OCI-LY3 (cell line): Measurements from ENCODE around the gene BCO2.

Source experiments
- H2AFZ ChIP-seq: fragments of 200-600, 300-600 bp; shearing (Covaris generic); 2 replicates; pipeline ENCODE4 v1.6.0; 2014; ENCODE audit warnings: antibody characterized with exemption, low read depth, low read length
- H3K27ac ChIP-seq: fragments of 200-600, 300-600 bp; sonication (generic); 2 replicates; pipeline ENCODE4 v1.5.1; 2014; ENCODE audit warnings: mild to moderate bottlenecking, low read length, moderate library complexity, mixed read lengths
- H3K27me3 ChIP-seq: fragments of 200-600, 300-600 bp; sonication (generic); 2 replicates; pipeline ENCODE4 v1.6.1; 2014; ENCODE audit warnings: low read depth, low read length, mixed read lengths
- H3K36me3 ChIP-seq: fragments of 200-600, 300-600 bp; sonication (generic); replicated peaks from 2 replicates; pipeline ENCODE3; 2014; ENCODE audit warnings: low read depth, low read length, mixed read lengths
- H3K4me1 ChIP-seq: fragments of 300-600, 200-600 bp; sonication (generic); 2 replicates; pipeline ENCODE4 v1.6.1; 2014; ENCODE audit warnings: low read length, mixed read lengths
- H3K4me2 ChIP-seq: fragments of 200-600, 300-600 bp; sonication (generic); 2 replicates; pipeline ENCODE4 v1.6.1; 2014; ENCODE audit warnings: low read length, mixed read lengths
- H3K4me3 ChIP-seq: fragments of 300-600, 200-600 bp; sonication (generic); 2 replicates; pipeline ENCODE4 v1.5.1; 2014; ENCODE audit warnings: antibody characterized with exemption, mild to moderate bottlenecking, low read length, moderate library complexity
- H3K79me2 ChIP-seq: fragments of 300-600, 200-600 bp; shearing (Covaris generic); 2 replicates; pipeline ENCODE4 v1.6.1; 2014; ENCODE audit warnings: mild to moderate bottlenecking, low read length, mixed read lengths
- H3K9ac ChIP-seq: fragments of 300-600, 200-600 bp; shearing (Covaris generic); 2 replicates; pipeline ENCODE4 v1.6.0; 2014; ENCODE audit warnings: mild to moderate bottlenecking, low read length, moderate library complexity
- H3K9me3 ChIP-seq: fragments of 200-600, 300-600 bp; shearing (Covaris generic); 2 replicates; pipeline ENCODE4 v1.6.1; 2014; ENCODE audit warnings: low read length, mixed read lengths; ENCODE audit not compliant: insufficient read depth
- H4K20me1 ChIP-seq: fragments of 200-600, 300-600 bp; sonication (generic); 2 replicates; pipeline ENCODE4 v1.6.1; 2016; ENCODE audit warnings: low read length, mixed read lengths; ENCODE audit not compliant: insufficient read depth
- CTCF ChIP-seq: fragments of 200-600, 300-600 bp; sonication (generic); IDR thresholded peaks from 2 replicates; pipeline ENCODE4 v1.5.1; 2014; ENCODE audit warnings: antibody characterized with exemption, low read length, low read depth
- EZH2phosphoT487 ChIP-seq: fragments of 200-600 bp; shearing (Covaris generic); IDR thresholded peaks from 2 replicates; pipeline ENCODE4 v1.6.1; 2018; ENCODE audit warnings: antibody characterized with exemption, mixed run types, low read depth

Gene BCO2

GRCh38 chr11:112132737-112133136 lies 42.6 kb upstream of the BCO2 start:
- Histone ChIP-seq H3K36me3 (no peaks in the 10 kb centered on the region), H3K4me1 (peaks cover 9% of the 10 kb centered on the region), H3K9ac (no peak overlapping the region), H3K9me3 (no peaks in the 10 kb centered on the region), H3K27ac (no peak overlapping the region), H3K79me2 (no peaks in the 10 kb centered on the region), H3K27me3 (no peaks in the 10 kb centered on the region), H3K4me3 (no peak overlapping the region), H2AFZ (no peak overlapping the region), H3K4me2 (no peak overlapping the region), H4K20me1 (no peaks in the 10 kb centered on the region)
- TF ChIP-seq CTCF, result no peak
- TF ChIP-seq EZH2phosphoT487, result no peak

GRCh38 chr11:112134473-112134872 lies 40.8 kb upstream of the BCO2 start:
- no peak overlapping the region for H3K4me2 ChIP-seq
- no peaks in the 10 kb centered on the region for H4K20me1 ChIP-seq
- no peak overlapping the region for H3K27ac ChIP-seq
- H2AFZ ChIP-seq, result no peak overlapping the region
- H3K4me1 ChIP-seq, result peaks cover 7% of the 10 kb centered on the region
- no peaks in the 10 kb centered on the region for H3K27me3 ChIP-seq
- H3K79me2 ChIP-seq, result no peaks in the 10 kb centered on the region
- H3K4me3 ChIP-seq, result no peak overlapping the region
- H3K36me3 ChIP-seq, result no peaks in the 10 kb centered on the region
- TF ChIP-seq EZH2phosphoT487 (no peak), CTCF (no peak)
- H3K9me3 ChIP-seq, result no peaks in the 10 kb centered on the region
- H3K9ac ChIP-seq, result no peak overlapping the region

DNA sequence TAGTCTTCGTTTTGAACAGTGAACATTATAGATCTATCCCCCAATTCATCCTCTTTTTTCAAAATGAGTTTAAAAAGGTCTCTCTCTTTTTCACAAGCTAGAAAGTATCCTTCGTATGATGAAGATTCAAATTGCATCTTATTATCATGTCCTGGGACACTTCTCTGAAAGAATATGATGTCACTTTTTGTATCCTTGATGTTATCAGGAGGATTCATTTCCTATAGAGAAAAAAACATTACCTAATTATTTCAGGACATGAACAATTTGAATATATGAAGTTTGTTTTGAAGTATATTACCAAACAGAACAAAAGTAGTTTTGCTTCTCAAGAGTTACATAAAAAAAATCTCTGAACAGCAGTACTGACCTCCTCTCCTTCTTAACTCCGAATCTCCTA lies 31.7 kb upstream of the BCO2 start:
- Histone ChIP-seq H3K9ac (no peak overlapping the region), H3K4me2 (no peak overlapping the region), H3K4me1 (no peaks in the 10 kb centered on the region), H3K36me3 (no peaks in the 10 kb centered on the region), H3K9me3 (no peaks in the 10 kb centered on the region), H3K27me3 (no peaks in the 10 kb centered on the region), H3K79me2 (no peaks in the 10 kb centered on the region), H3K4me3 (no peak overlapping the region), H3K27ac (no peak overlapping the region), H4K20me1 (no peaks in the 10 kb centered on the region), H2AFZ (no peak overlapping the region)
- no peak for TF ChIP-seq EZH2phosphoT487
- TF ChIP-seq CTCF, result no peak

DNA sequence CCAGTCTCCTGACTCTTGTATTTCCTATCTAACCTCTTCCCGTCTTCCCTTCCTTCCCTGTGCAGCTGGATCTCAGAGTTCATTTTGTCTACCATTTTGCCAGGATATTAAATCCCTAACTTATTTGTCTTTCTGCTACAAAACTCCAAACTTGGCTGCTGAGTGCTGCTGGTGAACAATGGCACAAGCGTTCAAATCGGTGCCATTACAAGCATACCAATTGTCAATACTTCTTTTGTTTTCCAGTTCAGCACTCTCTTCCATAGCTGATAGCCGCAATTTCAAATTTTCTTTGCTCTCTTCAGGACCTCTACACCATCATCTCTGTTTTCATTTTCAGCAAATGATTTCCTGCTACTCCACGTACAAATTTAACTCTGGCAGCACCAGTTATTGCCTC lies 24.8 kb upstream of the BCO2 start:
- H3K9me3 ChIP-seq, result no peaks in the 10 kb centered on the region
- H2AFZ ChIP-seq, result no peak overlapping the region
- no peak overlapping the region for H3K4me2 ChIP-seq
- H3K4me3 ChIP-seq, result no peak overlapping the region
- H3K9ac ChIP-seq, result no peak overlapping the region
- TF ChIP-seq EZH2phosphoT487, result no peak
- TF ChIP-seq CTCF, result no peak
- peaks cover 9% of the 10 kb centered on the region for H3K27me3 ChIP-seq
- H3K4me1 ChIP-seq, result no peaks in the 10 kb centered on the region
- no peaks in the 10 kb centered on the region for H3K36me3 ChIP-seq
- no peak overlapping the region for H3K27ac ChIP-seq
- H3K79me2 ChIP-seq, result no peaks in the 10 kb centered on the region
- no peaks in the 10 kb centered on the region for H4K20me1 ChIP-seq
